NCI-H2171 treated with DMSO at 0.1 percent for 48 hours (cell line): ENCODE data around the gene PPL.

Experiments used
- DNase-seq: peaks from one replicate; lab custom pipeline; 2025; lab: John Stamatoyannopoulos, UW

PPL gene

DNA sequence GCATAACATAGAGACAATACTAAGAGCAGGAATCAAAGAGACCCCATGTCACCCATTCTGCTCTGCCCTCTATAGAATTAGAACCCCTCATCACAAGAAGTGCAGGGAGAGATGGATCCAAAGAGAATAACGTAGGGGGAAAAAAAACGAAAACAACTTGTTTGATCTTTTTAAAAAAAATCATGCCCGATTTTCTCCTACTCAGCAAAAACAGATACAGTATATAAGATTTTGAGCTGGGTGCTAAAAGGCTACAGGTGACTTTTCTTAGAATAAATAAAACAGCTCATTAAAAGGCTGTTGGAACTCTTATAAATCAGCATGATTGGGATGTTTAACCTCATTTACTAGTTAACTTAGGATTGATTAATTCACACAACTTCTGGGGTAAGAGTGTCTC lies 72.2 kb downstream of the PPL start:
- DNase-seq: no peak

DNA sequence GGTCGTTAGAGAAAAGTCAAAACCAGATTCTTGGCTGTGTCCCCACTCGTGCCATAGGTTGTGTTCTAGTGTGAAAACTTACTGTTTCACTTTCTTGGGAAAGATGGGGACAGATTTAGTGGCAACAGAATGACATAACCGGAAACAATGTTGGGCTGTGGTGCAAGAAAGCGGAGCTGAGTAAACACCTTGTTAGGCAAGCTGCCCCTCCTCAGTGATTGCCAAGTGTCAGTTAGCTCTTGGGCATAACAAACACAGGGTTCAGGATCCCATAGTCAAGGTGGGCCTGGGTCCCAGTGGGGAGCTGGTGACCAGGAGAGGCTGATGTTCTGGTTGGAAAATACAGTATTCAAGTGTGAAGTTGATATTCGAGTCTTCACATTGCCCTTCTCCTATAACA lies 74.3 kb downstream of the PPL start:
- DNase-seq: no peak

DNA sequence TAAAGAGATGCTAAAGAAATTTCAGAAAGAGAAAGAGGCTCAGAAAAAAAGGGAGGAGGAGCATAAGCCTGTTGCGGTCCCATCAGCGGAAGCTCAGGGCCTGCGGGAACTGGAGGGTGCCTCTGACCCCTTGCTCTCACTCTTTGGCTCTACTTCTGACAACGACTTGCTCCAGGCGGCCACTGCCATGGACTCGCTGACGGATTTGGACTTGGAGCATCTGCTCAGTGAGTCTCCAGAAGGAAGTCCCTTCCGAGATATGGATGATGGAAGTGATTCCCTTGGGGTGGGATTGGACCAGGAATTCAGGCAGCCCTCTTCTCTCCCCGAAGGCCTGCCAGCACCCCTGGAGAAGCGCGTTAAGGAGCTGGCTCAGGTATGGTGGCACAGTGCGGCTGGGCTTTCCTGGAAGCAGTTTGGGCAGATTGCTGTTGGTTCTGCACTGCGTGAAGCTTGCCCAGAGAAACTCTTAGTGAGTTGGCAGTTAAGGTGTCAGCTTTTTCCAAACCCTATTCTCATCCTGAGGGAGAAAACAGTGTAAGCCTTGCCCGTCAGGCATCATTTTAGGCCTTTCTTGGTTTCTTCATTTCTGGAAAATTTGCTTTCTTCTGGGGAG lies 76.1 kb downstream of the PPL start:
- no peak for DNase-seq

DNA sequence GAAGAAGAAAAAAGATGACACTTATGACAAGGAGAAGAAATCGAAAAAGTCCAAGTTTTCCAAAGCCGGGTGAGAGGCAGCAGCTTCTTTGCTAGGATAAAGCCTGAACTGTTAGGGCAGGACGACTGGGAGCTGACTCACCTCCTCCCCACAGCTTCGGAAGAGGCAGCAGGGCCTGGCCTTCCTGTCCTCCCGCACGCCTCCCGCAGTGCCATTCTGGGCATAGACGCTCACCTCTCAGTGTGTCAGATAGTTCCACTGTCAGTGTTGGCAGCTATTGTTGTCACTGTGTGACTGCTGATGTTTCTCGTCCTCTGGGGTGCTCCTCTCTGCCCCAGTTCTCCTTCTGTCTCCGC lies 77.1 kb downstream of the PPL start:
- no peak for DNase-seq

DNA sequence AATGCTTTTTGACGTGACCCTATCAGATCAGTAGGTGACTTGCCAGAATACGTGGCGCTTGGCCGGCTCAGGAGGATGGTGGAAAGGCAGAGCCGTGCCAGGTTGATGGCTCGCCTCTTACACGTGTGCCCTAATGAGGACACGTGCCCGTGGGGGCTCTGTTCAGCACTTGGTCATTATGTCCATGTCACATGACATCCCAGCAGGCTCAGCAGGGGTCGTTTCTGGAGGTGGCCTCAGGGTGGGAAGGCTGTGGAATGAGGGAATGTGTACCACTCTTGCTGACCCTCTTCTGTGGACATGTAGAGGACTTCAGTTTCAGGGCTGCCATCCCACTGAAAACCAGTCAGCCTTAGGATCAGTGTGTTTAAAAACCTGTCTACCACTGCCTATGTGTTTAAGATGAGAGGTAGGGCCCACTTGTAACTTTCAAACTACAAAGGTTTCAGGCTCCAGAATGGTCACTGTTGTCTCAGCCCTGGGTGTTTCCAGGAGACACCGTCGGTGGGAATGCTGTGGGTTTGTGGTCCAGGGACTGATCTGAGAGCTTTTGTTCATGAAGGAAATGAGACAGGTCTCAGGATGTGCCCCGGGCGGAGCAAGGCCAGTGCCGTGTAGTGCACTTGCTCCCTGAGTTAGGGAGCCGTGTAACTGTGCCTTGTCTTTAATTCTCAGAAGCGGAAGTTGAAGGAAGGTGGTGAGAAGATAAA lies 77.6 kb downstream of the PPL start:
- no peak for DNase-seq

DNA sequence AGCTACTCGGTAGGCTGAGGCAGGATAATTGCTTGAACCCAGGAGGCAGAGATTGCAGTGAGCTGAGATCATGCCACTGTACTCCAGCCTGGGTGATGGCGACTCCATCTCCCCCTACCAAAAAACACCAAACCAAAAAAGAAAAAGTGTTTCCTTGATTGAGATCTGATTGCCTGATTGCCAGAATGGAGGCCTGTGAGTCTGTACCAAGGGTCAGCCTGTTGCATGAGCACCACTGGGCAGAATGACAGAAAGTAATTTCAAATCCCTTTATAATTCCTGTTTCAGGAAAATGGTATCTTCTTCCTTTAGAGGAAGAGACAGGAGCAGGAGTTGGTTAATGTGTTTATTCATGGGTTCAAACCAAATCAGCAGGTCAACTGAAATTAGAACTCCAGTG lies 81.1 kb downstream of the PPL start:
- DNase-seq: no peak

DNA sequence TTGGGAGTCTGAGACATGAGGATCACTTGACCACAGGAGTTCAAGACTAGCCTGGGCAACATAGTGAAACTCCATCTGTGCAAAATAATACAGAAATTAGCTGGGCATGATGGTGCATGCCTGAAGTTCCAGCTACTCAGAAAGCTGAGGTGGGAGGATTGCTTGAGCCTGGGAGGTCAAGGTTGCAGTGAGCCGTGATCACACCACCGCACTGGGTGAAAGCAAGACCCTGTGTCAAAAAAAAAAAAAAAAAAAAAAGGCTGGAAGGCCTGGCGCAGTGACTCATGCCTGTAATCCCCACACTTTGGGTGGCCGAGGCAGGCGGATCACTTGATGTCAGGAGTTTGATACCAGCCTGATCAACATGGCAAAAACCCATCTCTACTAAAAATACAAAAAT lies 81.6 kb downstream of the PPL start:
- no peak for DNase-seq

DNA sequence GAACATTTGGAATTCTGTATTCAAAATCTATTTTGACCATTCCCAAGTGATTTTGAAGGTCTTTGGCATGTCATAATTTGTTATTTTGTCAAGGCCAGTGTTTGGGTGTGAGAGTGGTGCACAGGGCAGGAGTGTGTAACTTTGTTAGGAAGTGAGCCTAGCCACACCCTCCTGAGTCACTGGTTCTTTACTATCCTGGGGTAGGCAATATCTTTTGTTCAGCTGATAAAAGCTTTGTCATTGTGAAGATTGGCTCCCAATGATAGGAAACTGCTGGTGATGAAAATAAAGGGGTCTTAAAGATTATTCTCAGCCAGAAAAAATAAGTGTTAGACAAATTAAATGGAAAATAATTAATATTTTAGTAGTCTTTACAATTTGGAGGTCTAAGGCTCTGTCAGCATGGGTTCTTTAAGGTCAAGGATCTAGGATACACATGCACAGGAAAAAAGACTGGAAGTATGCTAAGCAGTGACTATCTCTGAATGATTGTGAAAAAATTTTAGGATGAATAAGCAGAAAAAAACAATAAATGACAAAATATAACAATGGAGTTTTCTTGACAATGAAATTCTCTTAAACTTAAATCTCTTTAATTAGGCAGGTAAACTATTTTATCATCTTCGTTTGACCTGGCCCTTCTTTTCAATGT lies 84.6 kb downstream of the PPL start:
- no peak for DNase-seq

DNA sequence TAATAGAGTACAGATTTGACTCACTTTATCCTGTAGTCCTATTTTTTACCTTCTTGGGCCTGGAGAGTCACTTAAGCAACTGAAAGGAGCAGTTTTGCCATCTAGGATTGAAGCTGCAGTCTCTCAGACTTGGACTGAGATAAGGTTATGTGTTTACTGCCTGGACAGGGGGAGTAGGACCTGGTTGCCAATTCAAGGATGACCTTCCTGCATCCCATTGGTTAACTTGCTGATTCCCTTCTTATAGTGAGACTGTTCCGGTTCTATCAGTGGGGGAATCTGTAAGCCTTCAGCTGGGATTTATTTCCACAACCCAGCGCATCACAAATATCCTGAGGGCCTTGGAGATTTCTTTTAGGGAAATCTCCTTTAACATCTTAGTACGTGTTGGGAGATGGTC lies 86.7 kb downstream of the PPL start:
- DNase-seq: no peak

DNA sequence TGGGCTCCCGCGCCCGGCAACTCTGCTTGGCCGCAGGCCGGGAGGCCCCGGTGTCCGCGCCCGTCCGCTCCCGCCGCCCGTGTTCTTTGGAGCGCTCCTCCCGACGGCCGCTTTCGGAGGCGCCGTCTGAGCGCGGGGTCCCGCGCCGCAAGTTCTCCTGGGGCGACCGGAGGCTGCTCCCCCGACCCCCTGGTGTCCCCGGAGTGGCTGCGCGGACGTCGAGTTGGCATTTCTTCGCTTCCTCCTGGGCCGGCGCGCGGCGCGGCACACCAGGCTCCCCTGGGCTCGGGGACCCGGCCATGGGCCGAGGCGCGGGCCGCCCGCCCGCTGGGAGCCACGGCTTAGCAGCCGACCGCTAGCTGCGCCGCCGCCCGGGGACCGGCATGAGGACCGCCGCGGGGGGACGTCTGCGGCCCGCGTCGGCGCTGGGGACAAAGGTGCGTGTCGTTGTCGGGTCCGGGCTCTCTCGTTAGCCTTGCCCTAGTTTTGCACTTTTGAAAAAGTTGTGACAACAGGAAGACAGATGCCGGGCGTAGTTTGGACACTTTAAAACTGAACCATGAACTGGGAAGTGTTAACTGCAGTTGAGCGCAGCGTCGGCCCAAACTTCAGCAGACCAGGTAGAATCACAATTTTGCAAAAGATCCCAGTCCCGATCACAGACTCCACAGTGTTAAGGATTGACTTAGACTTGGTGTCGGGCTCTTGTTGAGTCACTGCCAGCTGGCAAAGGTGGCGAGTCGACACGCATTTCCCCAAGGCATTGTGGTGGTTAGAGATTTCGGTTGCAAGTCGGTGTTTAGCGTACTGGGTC lies 89.0 kb downstream of the PPL start:
- DNase-seq: peak; percentile 28

DNA sequence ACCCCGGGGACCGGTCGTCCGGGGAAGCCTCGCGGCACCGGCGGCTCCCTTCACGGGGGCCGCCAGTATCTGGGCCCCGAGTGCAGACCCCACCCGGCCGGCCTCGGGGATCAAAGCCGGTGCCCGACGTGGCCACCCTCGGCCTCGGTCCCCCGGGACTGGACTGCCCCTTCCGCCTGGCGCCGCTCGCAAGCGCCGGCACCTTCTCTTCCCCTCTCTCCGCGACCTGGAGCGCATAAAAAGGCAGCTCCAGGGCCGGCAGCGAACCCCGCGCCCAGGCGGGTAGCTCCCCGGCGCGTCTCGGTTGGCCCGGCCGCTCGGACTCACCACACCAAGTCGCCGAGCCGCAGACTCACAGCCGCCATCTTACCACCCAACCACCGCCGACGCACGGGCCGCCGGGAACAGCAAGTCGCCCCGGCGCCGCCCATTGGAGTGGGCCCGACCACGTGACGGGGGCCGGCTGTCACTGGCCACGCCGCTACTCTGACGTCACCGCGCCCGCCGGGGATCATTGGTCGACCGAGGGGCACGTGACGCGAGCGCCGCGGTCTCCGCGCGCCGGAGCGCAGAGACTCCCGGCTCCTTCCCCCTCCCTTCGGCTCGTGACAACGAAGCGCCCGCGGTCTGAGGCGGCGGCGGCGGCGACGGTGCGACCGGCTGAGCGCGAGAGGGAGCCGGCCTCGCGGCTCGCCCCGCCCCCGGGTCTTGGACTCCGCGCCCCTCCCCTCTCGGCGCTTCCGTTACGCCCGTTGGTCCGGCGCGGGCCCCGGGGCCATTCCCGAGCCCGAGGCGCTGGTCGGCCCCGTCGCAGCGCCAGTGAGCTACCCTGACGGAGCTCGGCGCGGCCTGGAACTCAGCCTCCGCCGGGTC lies 89.8 kb downstream of the PPL start, which contains the start of the genes GLYR1 and UBN1:
TSS of gene GLYR1 (minus strand) at position 388 of the 873 bp plus-strand sequence. CDS start at position 365, 23 bp downstream.
TSS of gene UBN1 (plus strand) at position 581 of the 873 bp plus-strand sequence. CDS start 5,437 bp downstream, outside the sequence.
- peak; percentile 94 for DNase-seq

DNA sequence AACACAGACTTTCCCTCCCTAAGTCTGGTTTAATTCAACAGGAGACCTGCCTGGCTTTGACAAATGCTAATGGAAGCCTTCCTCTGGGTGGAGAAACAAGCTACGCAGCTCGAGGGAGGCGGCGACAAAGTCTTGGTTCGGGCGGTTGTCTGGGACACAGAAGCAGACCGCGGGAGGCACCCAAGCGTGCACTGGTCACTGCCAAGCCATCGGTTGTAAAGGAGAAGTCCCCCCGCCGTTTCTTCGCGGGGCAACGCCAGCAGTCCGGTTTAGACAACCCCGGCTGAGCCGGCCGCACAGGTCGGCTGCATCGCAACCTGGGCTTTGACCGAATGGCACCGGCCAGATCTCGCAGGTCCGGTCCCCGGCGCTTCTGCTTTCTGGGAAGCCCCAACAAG lies 90.4 kb downstream of the PPL start:
- DNase-seq: no peak

DNA sequence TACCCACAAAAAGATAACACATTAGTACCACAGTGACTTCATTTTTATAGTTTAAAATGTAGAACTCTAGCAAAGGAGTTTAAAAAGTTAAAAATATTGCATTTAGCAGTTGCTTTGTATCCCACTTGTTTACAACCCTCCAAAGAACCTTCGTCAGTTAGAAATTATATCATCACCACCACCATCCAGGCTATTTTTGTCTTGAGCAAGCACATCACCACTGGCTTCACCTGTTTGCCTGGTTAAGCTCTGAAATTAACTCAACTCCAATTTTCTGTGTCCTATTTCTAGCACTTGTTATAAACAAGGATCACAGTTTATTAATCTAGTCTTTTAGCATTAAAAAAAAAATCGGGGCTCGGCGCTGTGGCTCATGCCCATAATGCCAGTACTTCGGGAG lies 96.0 kb downstream of the PPL start:
- no peak for DNase-seq

DNA sequence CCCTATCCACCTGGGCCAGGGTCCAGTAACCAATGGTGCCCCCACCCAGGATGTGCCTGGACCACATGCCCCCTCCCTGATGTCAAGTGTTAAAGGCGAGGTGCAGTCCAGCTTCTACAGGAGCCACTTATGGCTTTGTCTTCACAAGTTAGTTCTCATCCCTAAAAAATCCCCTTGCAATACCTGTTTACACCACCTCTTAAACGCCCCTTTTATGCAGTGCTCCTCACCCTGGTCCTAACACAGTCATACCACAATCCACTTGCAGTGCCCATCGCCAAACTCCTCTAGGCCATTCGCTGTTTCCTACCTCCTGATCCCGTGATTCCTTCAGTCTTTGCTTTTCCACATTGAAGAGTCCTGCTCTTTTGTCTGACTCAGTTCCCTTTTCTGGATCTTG lies 97.0 kb downstream of the PPL start:
- no peak for DNase-seq

DNA sequence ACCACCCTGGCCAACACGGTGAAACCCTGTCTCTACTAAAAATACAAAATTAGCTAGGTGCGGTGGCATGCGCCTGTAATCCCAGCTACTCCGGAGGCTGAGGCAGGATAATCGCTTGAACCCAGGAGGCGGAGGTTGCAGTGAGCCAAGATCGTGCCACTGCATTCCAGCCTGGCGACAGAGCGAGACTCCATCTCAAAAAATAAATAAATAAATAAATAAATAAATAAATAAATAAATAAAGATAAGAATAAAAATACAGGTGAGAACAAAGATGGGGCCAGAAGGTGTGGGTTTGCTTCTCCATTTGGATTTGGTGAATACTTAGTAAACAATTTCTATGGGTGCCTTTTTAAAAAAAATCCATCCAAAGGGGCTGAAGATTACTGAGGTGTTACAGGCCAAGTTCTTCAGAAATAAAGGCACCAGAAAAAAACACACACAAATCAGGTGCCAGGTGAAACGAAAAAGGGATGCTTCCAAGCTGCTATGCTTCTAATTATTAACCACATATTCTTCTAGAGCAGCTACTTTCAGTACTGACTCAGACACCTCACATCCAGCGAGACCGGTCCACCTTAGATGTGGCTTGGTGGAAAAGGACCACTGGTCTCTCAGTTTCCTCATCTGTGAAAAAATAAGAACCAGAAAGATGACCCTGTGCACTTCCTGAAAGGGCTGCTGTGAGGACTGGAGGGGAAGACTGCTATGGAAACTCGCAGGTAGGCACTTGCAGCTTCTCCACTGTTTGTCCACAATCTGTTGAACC lies 99.0 kb downstream of the PPL start:
- DNase-seq: no peak

DNA sequence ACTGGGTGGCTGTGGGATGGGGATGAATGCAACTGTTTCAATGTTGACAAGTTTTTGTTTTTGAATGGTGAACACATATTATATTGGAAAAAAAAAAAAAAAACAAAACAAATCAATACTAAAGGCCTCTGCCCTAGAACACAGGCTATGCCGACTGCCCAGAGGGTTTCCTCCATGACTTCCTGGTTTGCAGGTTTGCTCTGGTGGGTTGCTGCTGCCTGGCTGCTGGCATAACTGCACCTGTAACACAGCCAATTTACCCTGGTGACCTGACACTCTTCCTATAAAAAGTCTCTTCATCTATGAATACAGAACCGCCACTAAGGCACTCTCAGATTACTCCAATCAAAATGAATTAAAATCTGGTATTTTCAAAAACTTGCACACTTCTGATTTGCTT lies 100.2 kb downstream of the PPL start:
- no peak for DNase-seq

DNA sequence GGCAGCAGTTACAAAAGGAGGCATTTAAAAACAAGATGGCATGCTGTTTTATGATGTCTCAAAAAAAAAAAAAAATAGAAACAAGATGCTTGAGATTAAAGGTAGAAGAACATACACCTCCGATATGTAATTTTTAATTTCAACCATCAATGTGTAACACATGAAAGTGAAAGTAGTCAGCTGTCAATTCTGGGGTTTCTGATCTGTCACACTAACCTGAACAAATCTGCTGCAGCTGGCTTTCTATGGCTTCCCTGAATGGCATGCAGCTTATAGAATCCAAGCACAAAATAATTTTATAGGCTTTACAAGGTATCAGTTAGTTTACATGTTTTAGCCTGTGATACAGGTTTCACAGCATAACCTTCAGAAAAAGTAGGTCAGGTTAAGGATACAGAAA lies 103.4 kb downstream of the PPL start:
- no peak for DNase-seq

DNA sequence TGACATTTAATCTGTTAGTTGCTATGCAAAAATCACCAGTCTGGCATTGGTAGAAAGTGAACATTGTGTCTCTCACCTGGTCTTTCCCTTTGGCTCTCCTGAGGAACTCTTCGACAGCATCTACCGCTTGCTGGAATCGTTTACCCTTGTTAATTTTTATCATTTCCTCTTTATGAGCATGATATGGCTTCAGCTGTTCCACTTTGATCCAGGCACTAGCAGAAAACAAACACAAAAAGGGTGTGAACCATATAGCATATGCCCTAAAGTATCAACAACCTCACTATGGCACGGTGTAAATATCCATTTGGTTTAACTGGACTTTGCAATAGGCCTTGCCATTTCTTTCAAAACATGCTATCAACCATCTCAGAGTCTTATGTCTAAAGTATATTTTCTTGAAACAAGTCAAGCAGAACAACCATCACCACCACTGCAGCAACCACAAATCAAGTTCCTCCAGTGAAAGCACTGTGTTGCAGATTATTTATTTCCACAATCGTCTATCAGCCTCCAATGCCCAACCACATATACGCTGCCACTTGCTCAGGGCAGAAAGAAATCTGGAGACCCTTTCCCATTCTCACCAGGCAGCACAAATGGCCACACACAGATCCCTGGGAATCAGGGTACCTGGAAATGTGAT lies 104.1 kb downstream of the PPL start:
- DNase-seq: no peak
